Activated CD4-positive, alpha-beta T cell treated with anti-CD3 and anti-CD28 coated beads, Interleukin-2, amount 10 ng/mL, durations not matched to agents 7 days and 5 days (primary cell): ENCODE results near the gene BMP8A. TPM values are rescaled to one million over a fixed set of nuclear protein-coding genes. Genes with fewer than 3 reads are reported as not detected.
A peak's percentile ranks its signal among the peaks of the same experiment; 100 is the strongest.

Source experiments
- CTCF ChIA-PET: fragments of 350-600 bp; sonication (Branson Sonifier 250); formaldehyde crosslinking; loops from one replicate; lab custom pipeline; 2021; ENCODE audit warnings: antibody characterized with exemption; lab: Charles Lee
- POLR2A ChIA-PET: fragments of 350-600 bp; sonication (Branson Sonifier 250); formaldehyde crosslinking; loops from one replicate; lab custom pipeline; 2021; ENCODE audit warnings: antibody characterized with exemption; lab: Charles Lee
- DNase-seq: peaks from one replicate; pipeline ENCODE4 v3.0.0-alpha.2; 2020
- H3K27ac Mint-ChIP-seq: one replicate; pipeline ENCODE4 v1.8.0; 2021; ENCODE audit warnings: mild to moderate bottlenecking, moderate library complexity, mixed read lengths
- H3K27me3 Mint-ChIP-seq: one replicate; pipeline ENCODE4 v1.8.0; 2021; ENCODE audit warnings: mixed read lengths
- H3K36me3 Mint-ChIP-seq: one replicate; pipeline ENCODE4 v1.8.0; 2021; ENCODE audit warnings: low read depth, mixed read lengths
- H3K4me1 Mint-ChIP-seq: one replicate; pipeline ENCODE4 v1.8.0; 2021; ENCODE audit warnings: mixed read lengths
- H3K4me3 Mint-ChIP-seq: one replicate; pipeline ENCODE4 v1.8.0; 2021; ENCODE audit warnings: mild to moderate bottlenecking, moderate library complexity, mixed read lengths
- H3K9me3 Mint-ChIP-seq: one replicate; pipeline ENCODE4 v1.8.0; 2021; ENCODE audit warnings: mixed read lengths
- total RNA-seq, 2 experiments: library from RNA; stranded (reverse); gene quantifications; one replicate each; pipeline ENCODE4 v1.2.3, GENCODE V29; 2021

The BMP8A gene
- total RNA-seq, 2 experiments from 2014 or later = not detected

DNA sequence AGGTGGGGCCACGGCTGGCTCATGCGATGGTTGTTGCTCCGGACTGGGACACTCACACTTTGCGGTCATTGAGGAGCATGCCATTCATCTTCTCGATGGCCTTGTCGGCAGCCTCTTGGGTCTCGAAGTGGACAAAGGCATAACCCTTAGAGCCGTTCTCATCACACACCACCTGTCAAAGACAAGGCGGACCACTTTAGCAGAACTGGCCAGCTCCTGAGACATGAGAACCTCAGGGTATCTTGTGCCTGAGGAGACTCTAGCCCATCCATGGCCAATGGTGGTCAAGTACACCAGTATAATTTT lies 79.7 kb downstream of the BMP8A start:
- Mint-ChIP-seq H3K4me3 (no peak overlapping the region), H3K27ac (no peak overlapping the region), H3K9me3 (no peaks in the 10 kb centered on the region), H3K27me3 (no peaks in the 10 kb centered on the region), H3K36me3 (peaks cover 72% of the 10 kb centered on the region), H3K4me1 (peaks cover 54% of the 10 kb centered on the region)
- CTCF ChIA-PET = no interaction called here
- POLR2A ChIA-PET = no interaction called here
- no peak for DNase-seq

DNA sequence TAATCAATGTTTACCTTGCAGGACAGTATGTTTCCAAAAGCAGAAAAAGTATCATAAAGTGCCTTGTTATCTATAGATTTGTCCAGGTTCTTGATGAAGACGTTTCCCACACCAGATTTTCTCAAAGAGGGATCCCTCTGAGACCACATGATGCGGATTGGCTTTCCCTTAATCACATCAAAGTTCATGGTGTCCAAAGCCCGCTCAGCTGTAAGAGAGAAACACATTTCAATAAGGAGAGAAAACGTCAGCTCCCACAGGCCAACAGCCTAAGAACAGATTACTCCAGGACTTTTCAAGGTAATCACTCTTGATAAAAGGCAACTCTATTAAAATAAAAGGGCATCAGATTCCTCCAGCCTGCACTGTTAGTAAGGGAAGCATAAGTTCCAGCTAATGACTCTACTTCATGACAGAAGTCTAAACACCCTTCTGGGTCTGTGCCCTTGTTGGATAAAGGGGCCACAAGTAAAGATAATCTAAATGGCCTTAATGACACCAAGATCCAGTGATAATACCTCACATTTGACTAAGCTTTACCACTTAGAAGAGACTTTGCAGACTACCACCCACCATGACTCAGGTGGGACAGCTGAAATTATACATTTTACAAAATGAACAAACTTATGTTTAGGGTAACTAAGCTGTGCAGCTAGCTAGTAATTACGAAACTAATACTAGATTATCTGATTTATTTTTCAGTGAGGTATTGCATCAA lies 81.1 kb downstream of the BMP8A start:
- Mint-ChIP-seq H3K4me3 (no peak overlapping the region), H3K36me3 (peaks cover 60% of the 10 kb centered on the region), H3K27ac (no peak overlapping the region), H3K27me3 (no peaks in the 10 kb centered on the region), H3K9me3 (no peaks in the 10 kb centered on the region), H3K4me1 (peaks cover 51% of the 10 kb centered on the region)
- CTCF ChIA-PET = interaction anchor here (1.2 to 1.9 kb wide), 2 partner anchors 25 to 34 kb away, joined by 3 to 4 read pairs; no protein-coding TSS in a partner anchor
- DNase-seq = no peak
- POLR2A ChIA-PET = no interaction called here

DNA sequence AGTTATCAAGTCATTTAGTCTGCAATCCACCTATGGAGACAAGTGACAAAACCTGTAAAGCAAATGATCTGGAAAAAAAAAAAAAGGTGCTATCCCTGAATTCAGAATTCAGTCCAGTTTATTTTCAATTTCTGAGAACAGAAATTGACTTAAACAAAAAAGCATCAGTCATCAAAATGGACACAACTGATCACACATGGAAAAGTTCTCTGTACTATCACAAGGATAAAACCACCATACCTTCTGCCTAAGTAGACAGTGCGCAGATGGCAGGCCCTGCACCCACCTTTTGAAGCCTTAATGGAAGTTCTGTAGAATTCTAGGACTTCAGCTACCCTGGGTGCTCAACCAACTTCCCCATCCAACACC lies 81.6 kb downstream of the BMP8A start:
- H3K27ac Mint-ChIP-seq = peak overlapping the region; percentile 47
- H3K9me3 Mint-ChIP-seq = no peaks in the 10 kb centered on the region
- ChIA-PET POLR2A (no interaction called here), CTCF (interaction anchor here (0.6 to 1.9 kb wide), 3 partner anchors 26 to 475 kb away, joined by 3 to 4 read pairs (median 3); no protein-coding TSS in a partner anchor)
- H3K4me3 Mint-ChIP-seq = peak overlapping the region; percentile 84
- DNase-seq = no peak
- H3K36me3 Mint-ChIP-seq = peaks cover 56% of the 10 kb centered on the region
- peaks cover 51% of the 10 kb centered on the region for H3K4me1 Mint-ChIP-seq
- H3K27me3 Mint-ChIP-seq = no peaks in the 10 kb centered on the region

- POLR2A ChIA-PET = no interaction called here
- no peak for DNase-seq
- Mint-ChIP-seq H3K27me3 (peaks cover 2% of the 10 kb centered on the region), H3K4me1 (peaks cover 50% of the 10 kb centered on the region), H3K27ac (no peak overlapping the region), H3K9me3 (no peaks in the 10 kb centered on the region), H3K4me3 (peak overlapping the region; percentile 84), H3K36me3 (peaks cover 48% of the 10 kb centered on the region)
- CTCF ChIA-PET = interaction anchor here (0.6 to 1.9 kb wide), 6 partner anchors 8 to 476 kb away, joined by 3 to 4 read pairs (median 3); no protein-coding TSS in a partner anchor
Measured at GRCh38 chr1:39573736-39574624, 82.5 kb downstream of the BMP8A start.

DNA sequence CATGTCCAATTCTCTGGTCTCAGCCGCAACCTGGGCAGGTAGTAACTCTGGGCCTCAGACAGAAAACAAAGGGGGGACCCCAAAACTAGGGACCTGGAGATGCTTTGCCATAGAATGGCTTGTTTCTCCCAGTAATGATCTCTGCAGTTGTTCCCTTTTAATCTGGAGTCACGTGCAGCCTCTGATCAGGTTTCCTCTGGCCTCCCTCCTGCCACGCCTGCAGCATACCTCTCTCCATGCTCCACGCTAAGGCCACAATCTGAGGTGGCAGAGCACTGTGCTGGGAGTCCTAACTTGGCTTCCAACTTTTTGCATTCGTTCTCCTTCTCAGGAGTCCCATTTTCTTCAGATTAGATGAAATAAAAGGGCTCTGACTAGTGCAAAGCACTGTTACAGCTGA lies 83.2 kb downstream of the BMP8A start:
- Mint-ChIP-seq H3K9me3 (no peaks in the 10 kb centered on the region), H3K36me3 (peaks cover 48% of the 10 kb centered on the region), H3K4me1 (peaks cover 50% of the 10 kb centered on the region), H3K27ac (peak overlapping the region; percentile 92), H3K27me3 (peaks cover 2% of the 10 kb centered on the region), H3K4me3 (peak overlapping the region; percentile 84)
- peak; percentile 9 for DNase-seq
- ChIA-PET CTCF (interaction anchor here (1.2 to 1.3 kb wide), 2 partner anchors 9 to 13 kb away, joined by 3 to 4 read pairs; no protein-coding TSS in a partner anchor), POLR2A (interaction anchor here (0.6 kb wide), 1 partner anchor 101 kb away, joined by 7 read pairs; no protein-coding TSS in a partner anchor)

Other genes with a start within 250 kb of the BMP8A start
- 100 to 1,000 TPM; 190 to 205 TPM for gene PABPC4, start 85.2 kb downstream of the BMP8A start, total RNA-seq
- not detected for gene HEYL, start 148.0 kb downstream of the BMP8A start, total RNA-seq
- not detected for gene NT5C1A, start 180.5 kb downstream of the BMP8A start, total RNA-seq
- gene HPCAL4, start 199.8 kb downstream of the BMP8A start, total RNA-seq = 1 to 10 TPM; 2.0 TPM
- gene PPIE, start 247.2 kb downstream of the BMP8A start, total RNA-seq = 10 to 100 TPM; 52.9 to 55.6 TPM